Measurements from ENCODE around the gene NT5C2. TPM values are rescaled to one million over a fixed set of nuclear protein-coding genes. Genes with fewer than 3 reads are reported as not detected.

Gene NT5C2
- total RNA-seq, 1 experiment from 2014 or later: 74.6 TPM

DNA sequence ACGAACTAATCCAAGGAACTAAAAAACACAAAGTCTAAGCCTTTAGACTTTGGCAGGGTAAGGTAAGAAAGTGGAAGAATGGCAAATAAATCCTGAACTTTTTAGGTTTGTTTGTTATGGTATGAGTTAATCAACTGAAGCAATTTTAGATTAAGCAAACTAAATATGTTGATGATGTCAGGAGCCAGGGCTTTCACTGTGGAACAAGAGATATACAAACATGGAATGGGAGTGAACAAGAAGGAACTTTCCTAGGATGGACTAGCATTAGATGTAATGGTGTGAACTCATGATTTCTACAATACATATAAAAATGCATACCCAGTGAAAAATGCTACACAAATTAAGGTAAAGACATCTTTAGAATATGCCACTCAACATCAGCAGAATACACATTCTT, 35.8 kb downstream of the NT5C2 start:
- intact Hi-C loops (cut with micrococcal nuclease): no loop called here
- DNase-seq: no peak
- H3K4me1 ChIP-seq (ENCODE audit: insufficient read depth, low read length): peaks cover 31% of the 10 kb centered on the region
- TF ChIP-seq, protein P1, sequence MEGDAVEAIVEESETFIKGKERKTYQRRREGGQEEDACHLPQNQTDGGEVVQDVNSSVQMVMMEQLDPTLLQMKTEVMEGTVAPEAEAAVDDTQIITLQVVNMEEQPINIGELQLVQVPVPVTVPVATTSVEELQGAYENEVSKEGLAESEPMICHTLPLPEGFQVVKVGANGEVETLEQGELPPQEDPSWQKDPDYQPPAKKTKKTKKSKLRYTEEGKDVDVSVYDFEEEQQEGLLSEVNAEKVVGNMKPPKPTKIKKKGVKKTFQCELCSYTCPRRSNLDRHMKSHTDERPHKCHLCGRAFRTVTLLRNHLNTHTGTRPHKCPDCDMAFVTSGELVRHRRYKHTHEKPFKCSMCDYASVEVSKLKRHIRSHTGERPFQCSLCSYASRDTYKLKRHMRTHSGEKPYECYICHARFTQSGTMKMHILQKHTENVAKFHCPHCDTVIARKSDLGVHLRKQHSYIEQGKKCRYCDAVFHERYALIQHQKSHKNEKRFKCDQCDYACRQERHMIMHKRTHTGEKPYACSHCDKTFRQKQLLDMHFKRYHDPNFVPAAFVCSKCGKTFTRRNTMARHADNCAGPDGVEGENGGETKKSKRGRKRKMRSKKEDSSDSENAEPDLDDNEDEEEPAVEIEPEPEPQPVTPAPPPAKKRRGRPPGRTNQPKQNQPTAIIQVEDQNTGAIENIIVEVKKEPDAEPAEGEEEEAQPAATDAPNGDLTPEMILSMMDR (conservative IDR thresholded peaks at IDR 0.05; ENCODE audit: low read depth, low read length): no peak
- TF ChIP-seq EZH2phosphoT487 (IDR thresholded peaks at IDR 0.05; ENCODE audit: borderline replicate concordance, low read length): no peak
- TF ChIP-seq EZH2 (IDR thresholded peaks at IDR 0.05; ENCODE audit: low read length, unreplicated experiment): no peak
- ChIA-PET CTCF (no interaction called here), POLR2A (ENCODE audit: unreplicated experiment) (no interaction called here)
- H3K9ac ChIP-seq (ENCODE audit: low read length): no peak overlapping the region
- no peaks in the 10 kb centered on the region for H3K9me2 ChIP-seq (replicated peaks; ENCODE audit: low read length)
- no peak overlapping the region for H3K4me3 ChIP-seq (ENCODE audit: low read length)
- H3K4me2 ChIP-seq (ENCODE audit: low read length): no peak overlapping the region
- peaks cover 69% of the 10 kb centered on the region for H3K79me2 ChIP-seq (ENCODE audit: low read length)
- H3K27ac ChIP-seq (ENCODE audit: low read length): no peak overlapping the region
- no peak for ATAC-seq
- H3F3A ChIP-seq (ENCODE audit: low read length, unreplicated experiment): no peaks in the 10 kb centered on the region
- H3K9me3 ChIP-seq (ENCODE audit: low read length): no peaks in the 10 kb centered on the region
- no peaks in the 10 kb centered on the region for H4K20me1 ChIP-seq (ENCODE audit: low read length)
- H2AFZ ChIP-seq (ENCODE audit: low read length): no peak overlapping the region
- peaks cover 4% of the 10 kb centered on the region for H3K36me3 ChIP-seq (ENCODE audit: low read depth, low read length)
- BruUV-seq (replicated peaks): no TSS peak
- H3K27me3 ChIP-seq (ENCODE audit: low read length): no peaks in the 10 kb centered on the region

DNA sequence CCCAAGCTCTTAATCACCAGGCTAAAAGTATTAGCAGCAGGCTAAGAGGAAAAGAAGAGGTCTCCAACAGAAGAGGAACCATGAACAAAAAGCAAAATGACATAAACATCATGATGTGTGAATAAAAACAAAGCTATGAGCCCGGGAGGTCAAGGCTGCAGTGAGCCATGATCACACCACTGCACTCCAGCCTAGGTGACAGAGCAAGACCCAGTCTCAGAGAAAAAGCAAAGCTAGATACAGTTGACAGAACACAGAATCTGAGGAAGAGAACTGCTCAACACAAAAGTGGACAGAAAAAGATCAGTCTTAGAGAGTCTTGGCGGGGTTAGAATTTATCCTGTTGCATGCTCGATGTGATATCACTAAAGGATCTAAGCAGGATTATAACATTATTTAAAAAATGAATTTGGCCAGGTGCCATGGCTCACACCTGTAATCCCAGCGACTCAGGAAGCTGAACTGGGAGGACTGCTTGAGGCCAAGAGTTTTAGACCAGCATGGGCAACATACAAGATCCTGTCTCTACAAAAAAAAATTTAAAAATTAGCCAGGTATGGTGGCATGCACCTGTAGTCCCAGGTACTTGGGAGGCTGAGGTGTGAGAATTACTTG, 37.5 kb downstream of the NT5C2 start:
- Histone ChIP-seq H3K27ac (ENCODE audit: low read length) (0 out of 2 replicates have a peak overlapping the region, but pooled peaks have one; percentile 0), H3K9me2 (replicated peaks; ENCODE audit: low read length) (no peaks in the 10 kb centered on the region), H3F3A (ENCODE audit: low read length, unreplicated experiment) (no peaks in the 10 kb centered on the region), H4K20me1 (ENCODE audit: low read length) (no peaks in the 10 kb centered on the region), H3K36me3 (ENCODE audit: low read depth, low read length) (peaks cover 14% of the 10 kb centered on the region), H2AFZ (ENCODE audit: low read length) (no peak overlapping the region), H3K27me3 (ENCODE audit: low read length) (no peaks in the 10 kb centered on the region), H3K4me1 (ENCODE audit: insufficient read depth, low read length) (peaks cover 31% of the 10 kb centered on the region), H3K9me3 (ENCODE audit: low read length) (no peaks in the 10 kb centered on the region), H3K79me2 (ENCODE audit: low read length) (peaks cover 83% of the 10 kb centered on the region), H3K9ac (ENCODE audit: low read length) (no peak overlapping the region), H3K4me3 (ENCODE audit: low read length) (no peak overlapping the region), H3K4me2 (ENCODE audit: low read length) (peak overlapping the region; percentile 82)
- ChIA-PET CTCF (interaction anchor here (1.6 kb wide), 1 partner anchor 89 kb away, joined by 3 read pairs; no protein-coding TSS in a partner anchor), POLR2A (ENCODE audit: unreplicated experiment) (interaction anchor here (0.7 kb wide), 1 partner anchor 36 kb away, joined by 3 read pairs; no protein-coding TSS in a partner anchor)
- ATAC-seq: no peak
- BruUV-seq (replicated peaks): no TSS peak
- intact Hi-C loops (cut with micrococcal nuclease): no loop called here
- DNase-seq: no peak
- no peak for TF ChIP-seq EZH2 (IDR thresholded peaks at IDR 0.05; ENCODE audit: low read length, unreplicated experiment)
- TF ChIP-seq, protein P1 (conservative IDR thresholded peaks at IDR 0.05; ENCODE audit: low read depth, low read length): no peak
- TF ChIP-seq EZH2phosphoT487 (IDR thresholded peaks at IDR 0.05; ENCODE audit: borderline replicate concordance, low read length): no peak

Measured in PC-3 (cell line).